Fibroblast of skin of left biceps (primary cell): Measurements from ENCODE around the gene MYEOV.
A peak's percentile ranks its signal among the peaks of the same experiment; 100 is the strongest.

ENCODE experiments used
- DNase-seq, 2 experiments: peaks; one replicate each; pipeline ENCODE4 v3.0.0-alpha.2; 2013; ENCODE audit warnings: low read depth in 2 of 2

Gene MYEOV

GRCh38 chr11:69317401-69318092 is 23.6 kb downstream of the MYEOV start:
- DNase-seq = no peak

GRCh38 chr11:69318093-69318420 is 24.1 kb downstream of the MYEOV start:
- DNase-seq = no peak

GRCh38 chr11:69319255-69320106 is 25.5 kb downstream of the MYEOV start:
- no peak for DNase-seq

GRCh38 chr11:69320326-69320725 is 26.4 kb downstream of the MYEOV start:
- no peak for DNase-seq

- DNase-seq = no peak
Measured at GRCh38 chr11:69320756-69321741, 27.1 kb downstream of the MYEOV start.

GRCh38 chr11:69321877-69322361 is 28.0 kb downstream of the MYEOV start:
- DNase-seq = peak; percentile 63 to 65

GRCh38 chr11:69325446-69325845 is 31.5 kb downstream of the MYEOV start:
- no peak for DNase-seq

GRCh38 chr11:69326622-69327219 is 32.8 kb downstream of the MYEOV start:
- DNase-seq = no peak

GRCh38 chr11:69327741-69328191 is 33.8 kb downstream of the MYEOV start:
- DNase-seq = no peak

- DNase-seq = no peak
Measured at GRCh38 chr11:69328231-69328630, 34.3 kb downstream of the MYEOV start.

GRCh38 chr11:69329581-69329980 is 35.6 kb downstream of the MYEOV start:
- DNase-seq = no peak

GRCh38 chr11:69330330-69330729 is 36.4 kb downstream of the MYEOV start:
- DNase-seq = no peak

- DNase-seq = no peak
Measured at GRCh38 chr11:69333149-69333710, 39.3 kb downstream of the MYEOV start.

- DNase-seq = no peak
Measured at GRCh38 chr11:69333879-69334278, 39.9 kb downstream of the MYEOV start.

- no peak for DNase-seq
Measured at GRCh38 chr11:69335007-69335780, 41.2 kb downstream of the MYEOV start.

- DNase-seq = no peak
Measured at GRCh38 chr11:69335781-69336405, 41.9 kb downstream of the MYEOV start.

GRCh38 chr11:69337211-69337721 is 43.3 kb downstream of the MYEOV start:
- no peak for DNase-seq

GRCh38 chr11:69339041-69339733 is 45.2 kb downstream of the MYEOV start:
- DNase-seq = no peak

GRCh38 chr11:69339983-69340565 is 46.1 kb downstream of the MYEOV start:
- DNase-seq = no peak
